HG02852 (cell line): Measurements from ENCODE around the gene BSG.

Source experiments
- ATAC-seq: cut with Tn5 transposase; IDR thresholded peaks from one replicate; pipeline ENCODE4 v1.9.1; 2021; ENCODE audit warnings: mild to moderate bottlenecking, moderate library complexity; ENCODE audit not compliant: unreplicated experiment

BSG gene

DNA sequence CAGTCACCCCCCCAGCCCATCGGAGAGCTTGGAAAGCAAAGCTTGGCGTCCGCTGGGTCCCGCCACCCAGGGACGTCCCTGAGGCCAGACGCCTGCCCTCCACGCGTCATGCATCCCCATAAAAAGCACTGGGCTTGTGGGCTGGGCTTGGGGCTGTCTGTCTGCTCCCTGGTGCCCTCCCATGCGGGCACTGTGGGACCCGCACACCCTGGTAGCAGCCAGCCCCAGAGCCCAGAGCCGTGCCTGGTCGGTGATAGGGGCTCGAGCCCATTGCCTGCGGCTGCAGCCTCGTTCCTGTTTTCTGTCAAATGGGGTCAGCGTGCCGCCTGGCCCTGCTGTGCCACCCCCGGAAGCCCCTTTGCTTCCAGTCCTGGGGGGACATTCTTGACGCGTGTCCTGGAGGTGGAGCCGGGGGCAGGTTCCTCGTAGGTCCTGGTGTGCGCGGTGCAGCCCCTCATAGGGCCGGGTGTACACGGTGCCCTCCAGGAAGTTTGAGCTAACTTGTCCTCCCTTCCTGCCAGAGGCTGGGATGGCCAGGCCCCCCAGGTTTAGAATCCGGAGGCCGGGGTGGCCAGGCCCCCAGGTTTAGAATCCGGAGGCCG, 32.9 kb upstream of the BSG start:
- no peak for ATAC-seq

DNA sequence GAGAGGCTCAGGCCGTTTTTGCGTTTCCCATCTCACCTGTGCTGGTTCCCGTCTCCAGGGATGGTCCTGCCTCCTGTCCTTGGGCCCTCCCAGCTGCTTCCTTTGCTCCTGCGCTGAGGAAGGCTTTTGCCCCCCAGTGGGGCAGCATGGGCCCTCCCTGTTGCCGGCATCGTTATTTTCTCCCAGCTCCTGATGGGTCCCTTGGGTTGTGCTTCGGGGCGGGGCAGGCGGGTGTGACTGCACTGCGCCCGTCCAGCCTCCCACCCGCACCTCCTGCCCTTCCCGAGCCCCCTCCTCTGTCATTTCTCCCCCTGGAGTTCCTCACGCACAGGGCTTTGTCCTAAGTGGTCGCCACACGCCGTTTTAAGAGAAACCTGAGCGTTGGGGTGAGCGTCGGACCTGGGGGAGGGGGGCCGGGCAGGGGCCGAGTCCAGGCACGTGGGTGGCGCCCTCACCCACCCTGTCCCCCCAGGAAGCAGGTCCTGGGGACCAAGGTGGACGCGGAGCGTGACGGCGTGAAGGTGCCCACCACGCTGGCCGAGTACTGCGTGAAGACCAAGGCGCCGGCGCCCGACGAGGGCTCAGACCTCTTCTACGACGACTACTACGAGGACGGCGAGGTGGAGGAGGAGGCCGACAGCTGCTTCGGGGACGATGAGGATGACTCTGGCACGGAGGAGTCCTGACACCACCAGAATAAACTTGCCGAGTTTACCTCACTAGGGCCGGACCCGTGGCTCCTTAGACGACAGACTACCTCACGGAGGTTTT, 31.3 kb upstream of the BSG start:
- no peak for ATAC-seq

DNA sequence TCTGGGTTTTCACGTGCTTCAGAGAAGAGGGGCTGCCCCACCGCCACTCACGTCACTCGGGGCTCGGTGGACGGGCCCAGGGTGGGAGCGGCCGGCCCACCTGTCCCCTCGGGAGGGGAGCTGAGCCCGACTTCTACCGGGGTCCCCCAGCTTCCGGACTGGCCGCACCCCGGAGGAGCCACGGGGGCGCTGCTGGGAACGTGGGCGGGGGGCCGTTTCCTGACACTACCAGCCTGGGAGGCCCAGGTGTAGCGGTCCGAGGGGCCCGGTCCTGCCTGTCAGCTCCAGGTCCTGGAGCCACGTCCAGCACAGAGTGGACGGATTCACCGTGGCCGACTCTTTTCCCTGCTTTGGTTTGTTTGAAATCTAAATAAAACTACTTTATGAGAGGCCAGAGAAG, 30.7 kb upstream of the BSG start:
- ATAC-seq: no peak

DNA sequence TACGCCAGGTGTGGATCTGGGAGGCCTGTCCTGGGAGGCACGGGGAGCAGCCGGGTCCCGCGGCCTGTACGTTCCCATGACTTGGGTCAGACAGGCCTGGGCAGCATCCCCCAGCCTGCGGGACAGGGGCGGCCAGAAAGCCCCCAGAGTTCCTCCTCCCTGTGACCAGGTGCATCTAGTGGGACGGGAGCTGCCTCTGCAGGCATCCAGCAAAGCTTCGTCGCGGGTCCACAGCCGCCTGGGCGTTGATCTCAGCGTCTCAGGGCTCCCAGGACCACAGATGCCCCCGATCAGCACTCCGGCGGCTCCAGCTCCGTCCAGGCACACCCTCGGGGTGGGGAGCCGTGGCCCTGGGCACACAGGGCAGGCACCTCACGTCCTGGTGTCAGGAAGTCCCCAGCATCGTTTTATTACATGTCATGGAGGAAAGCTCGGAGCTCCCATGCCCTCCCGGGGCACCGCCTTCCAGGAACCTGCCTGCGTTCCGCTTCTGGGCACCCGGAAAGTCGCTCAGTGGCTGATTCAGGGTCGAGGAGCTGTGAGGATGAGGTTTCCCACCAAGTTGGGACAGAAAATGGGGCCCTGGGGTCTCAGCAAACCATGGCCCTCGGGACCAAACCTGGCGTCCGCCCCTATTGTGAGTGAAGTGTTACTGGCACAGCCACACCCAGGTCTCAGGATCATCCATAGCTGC, 30.1 kb upstream of the BSG start:
- ATAC-seq: no peak

DNA sequence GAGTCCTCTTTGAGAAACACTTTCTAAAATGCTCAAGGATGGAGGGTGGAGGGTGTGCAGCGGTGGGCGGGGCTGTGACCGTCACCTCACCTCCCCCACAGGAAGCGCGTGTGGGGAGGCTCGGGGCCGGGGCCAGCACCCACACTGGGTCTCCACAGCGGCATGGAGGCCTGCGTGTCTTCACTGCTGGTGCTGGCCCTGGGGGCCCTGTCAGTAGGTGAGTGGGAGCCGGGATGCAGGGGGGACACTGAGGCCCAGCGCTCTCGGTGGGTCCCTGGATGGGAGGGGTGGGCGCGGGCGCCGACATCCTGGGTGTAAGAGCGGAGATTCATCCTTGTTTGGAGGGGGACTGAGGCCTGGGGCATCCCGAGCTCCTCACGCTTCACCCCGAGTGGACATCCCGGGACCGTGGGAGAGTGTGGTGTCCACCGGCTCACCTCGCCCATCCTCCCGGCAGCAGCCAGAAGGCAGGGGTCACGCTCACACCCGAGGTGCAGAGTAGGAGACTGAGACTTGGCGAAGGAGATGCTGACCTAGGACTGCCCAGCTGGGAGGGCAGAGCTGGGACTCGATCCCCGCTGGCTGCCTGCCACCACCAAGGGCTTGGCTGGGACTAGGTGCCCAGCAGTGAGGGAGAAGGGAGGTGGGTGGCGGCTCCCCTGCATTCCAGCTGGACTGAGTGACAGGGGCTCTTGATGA, 28.3 kb upstream of the BSG start, which contains the start of gene GZMM:
GZMM (plus strand) TSS at position 144 of the 699 bp plus-strand sequence; CDS start at position 163, 19 bp downstream.
- ATAC-seq: no peak

DNA sequence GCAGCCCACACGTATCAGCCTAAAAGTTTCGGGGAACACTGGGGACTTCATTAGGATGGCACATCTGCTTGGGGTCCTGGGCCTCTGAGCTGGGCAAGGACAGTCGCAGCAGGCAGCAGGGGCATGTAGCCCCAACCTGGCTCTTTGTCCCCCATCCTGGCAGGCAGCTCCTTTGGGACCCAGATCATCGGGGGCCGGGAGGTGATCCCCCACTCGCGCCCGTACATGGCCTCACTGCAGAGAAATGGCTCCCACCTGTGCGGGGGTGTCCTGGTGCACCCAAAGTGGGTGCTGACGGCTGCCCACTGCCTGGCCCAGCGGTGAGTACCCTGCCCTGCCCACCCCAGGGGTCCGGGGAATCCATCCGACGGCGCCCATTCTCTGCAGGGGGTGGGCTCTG, 25.3 kb upstream of the BSG start:
- ATAC-seq: no peak

DNA sequence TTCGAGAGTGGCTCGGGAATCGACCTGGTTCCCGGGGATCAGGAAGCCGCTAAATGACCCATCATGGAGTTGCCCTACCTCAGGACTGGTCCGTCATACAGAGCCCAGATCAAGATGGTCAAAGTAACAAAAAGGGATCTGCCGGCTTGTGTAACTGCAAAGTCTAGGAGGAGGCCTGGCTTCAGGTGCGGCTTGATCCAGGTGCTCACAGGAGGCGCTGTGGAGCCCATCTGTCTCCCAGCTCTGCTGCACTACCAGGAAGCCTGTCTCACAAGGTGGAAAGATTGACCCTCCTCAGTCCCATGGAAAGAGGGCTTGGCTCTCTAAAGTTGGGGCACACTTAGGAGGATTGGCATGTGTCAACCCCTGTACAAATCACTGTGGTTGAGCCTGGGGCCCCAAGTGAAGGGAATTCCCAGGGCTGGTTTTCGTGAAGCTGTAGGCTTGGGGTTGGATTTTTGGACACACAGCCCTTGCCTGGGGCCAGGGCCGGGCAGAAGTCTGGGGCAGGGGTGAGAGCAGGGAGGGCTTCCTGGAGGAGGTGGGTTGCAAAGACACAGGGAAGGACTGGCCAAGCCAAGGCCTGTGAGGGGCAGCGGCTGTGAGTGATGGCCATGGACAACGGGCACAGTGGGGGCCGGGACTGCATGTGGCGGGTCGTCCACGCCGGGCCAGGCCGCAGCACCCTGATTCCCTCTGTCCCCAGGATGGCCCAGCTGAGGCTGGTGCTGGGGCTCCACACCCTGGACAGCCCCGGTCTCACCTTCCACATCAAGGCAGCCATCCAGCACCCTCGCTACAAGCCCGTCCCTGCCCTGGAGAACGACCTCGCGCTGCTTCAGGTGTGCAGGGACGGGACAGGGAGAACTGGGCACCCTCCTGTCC, 24.3 kb upstream of the BSG start:
- no peak for ATAC-seq

DNA sequence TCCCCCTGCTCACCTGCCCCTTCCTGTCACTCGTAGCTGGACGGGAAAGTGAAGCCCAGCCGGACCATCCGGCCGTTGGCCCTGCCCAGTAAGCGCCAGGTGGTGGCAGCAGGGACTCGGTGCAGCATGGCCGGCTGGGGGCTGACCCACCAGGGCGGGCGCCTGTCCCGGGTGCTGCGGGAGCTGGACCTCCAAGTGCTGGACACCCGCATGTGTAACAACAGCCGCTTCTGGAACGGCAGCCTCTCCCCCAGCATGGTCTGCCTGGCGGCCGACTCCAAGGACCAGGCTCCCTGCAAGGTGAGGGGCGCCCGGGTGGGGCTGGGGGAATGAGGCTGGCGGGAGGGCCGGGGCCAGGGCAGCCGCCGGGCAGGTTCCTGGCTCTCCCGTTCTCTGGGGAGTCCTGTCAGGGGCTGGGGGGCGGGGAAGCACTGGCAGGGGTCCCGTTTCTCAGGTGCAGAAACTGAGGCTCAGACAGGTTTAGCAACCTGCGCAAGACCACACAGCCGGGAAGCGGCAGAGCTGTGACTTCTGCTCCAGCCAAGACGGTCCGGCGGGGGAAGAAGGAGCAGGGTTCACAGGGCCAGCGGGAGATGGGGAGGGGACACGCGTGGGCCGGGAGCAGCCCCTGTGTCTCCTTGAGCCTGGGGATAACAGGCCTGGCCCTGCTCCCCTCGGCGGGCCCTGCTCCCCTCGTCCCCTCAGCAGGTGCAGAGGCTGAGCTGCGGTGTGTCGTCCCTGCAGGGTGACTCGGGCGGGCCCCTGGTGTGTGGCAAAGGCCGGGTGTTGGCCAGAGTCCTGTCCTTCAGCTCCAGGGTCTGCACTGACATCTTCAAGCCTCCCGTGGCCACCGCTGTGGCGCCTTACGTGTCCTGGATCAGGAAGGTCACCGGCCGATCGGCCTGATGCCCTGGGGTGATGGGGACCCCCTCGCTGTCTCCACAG, 23.2 kb upstream of the BSG start:
- ATAC-seq: no peak

DNA sequence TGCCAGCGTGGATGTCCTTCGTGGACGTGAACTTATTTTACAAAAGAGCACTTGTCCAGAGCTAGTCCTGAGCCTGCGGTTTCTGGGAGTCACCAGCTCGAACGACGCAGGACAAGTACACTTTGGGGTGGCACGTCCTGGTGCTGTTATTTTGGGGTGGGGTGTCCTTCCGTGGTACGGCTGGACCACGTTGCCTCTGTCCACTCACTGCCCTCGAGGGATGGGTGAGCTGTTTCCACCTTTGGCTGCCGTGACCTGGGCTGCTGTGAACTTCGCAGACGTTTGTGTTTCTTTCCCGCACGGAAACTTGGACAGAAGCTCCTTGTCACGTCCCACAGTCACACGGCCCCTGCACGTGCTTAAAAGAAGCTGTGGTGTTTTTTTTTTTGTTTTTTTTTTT, 17.6 kb upstream of the BSG start:
- no peak for ATAC-seq

DNA sequence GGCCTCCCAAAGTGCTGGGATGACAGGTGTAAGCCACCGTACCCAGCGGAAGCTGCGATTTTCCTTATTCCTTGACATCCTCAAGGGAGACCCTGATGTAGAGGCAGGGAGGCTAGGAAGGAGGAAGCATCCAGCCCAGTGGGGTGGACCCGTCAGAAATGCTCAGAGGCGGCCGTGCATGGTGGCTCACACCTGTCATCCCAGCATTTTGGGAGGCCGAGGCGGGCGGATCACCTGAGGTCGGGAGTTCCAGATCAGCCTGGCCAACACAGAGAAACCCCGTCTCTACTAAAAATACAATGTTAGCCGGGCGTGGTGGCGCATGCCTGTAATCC, 17.0 kb upstream of the BSG start:
- no peak for ATAC-seq

DNA sequence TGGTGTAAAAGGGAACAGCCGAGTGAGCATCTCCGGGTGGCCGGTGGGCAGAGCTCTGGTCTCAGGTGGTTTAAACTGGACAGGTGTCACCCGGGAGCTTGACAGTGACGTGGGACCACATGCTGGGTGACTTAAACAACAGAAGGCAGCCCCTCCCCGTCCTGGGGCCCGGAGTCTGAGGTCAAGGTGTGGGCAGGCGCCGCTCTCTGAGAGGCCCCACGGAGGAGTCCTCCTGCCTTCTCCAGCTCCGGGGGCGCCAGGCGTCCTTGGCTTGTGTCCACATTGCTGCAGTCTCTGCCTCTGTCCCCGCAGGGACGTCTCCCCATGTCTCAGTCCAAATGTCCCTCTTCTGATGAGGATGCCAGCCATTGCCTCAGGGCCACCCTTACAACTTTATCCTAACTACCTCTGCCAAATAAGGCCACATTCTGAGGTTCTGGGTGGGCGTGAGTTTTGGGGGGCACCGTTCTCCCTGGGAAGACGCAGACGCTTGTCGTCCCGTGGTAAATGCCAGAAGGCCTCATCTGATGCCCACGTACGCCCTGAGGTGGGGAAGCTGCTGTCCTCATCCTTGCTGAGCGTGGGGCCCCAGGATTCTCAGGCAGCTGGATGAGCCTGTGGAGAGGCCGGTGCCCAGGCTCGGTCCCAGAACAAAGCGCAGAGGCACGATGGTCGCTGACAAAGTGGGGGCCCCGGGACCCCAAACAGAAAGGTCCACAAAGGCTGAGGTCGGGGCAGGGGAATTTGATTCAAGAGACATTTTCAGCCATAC, 15.6 kb upstream of the BSG start:
- ATAC-seq: no peak

DNA sequence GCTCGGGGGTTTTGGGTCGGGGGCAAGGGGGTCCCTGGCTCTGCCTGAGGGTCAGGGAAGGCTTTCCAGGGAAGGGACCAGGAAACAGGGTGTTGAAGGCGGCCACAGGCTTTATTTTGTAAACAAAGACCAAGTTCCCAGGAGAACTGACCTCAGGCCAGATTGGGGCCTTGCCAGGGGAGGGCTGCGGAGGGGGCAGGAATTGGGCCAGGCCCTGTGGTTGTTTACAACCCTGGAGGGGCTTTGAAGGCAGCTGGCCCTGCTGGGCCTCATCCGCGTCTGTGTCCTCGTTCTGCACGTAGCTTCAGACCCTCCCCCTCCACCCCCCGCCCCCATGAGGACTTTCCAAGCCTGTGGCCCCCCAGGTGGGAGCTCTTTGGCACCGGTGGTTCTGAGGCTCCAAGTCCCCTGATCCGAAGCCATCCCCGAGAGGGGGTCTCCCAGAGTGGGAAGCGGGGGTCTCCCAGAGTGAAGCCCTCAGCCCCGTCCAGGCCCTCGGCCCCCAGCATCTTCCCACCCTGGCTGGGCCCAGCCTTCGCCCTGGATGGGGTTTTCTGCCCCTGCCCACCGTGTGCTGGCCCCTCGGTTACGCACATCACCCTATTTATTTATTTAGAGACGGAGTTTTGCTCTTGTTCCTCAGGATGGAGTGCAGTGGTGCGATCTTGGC, 13.5 kb upstream of the BSG start:
- no peak for ATAC-seq

DNA sequence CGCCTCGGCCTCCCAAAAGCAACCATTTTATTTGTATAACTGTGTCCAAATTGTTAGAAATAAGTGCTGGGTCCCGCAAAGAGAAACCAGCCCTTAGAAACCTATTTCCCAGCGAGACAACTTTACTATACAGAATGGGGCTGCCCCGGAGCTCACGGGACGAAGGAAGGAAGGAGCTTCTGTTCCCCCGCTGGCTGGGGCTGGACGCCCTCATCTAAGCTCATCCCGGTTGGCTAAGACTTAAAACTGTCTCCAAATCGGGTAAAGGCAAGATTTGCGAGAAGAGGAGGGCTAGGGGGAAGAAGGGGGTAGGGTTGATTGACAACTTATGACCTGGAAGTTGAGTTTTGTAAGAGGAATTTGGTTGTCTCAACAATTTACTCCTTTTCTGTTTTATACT, 12.3 kb upstream of the BSG start:
- ATAC-seq: no peak

DNA sequence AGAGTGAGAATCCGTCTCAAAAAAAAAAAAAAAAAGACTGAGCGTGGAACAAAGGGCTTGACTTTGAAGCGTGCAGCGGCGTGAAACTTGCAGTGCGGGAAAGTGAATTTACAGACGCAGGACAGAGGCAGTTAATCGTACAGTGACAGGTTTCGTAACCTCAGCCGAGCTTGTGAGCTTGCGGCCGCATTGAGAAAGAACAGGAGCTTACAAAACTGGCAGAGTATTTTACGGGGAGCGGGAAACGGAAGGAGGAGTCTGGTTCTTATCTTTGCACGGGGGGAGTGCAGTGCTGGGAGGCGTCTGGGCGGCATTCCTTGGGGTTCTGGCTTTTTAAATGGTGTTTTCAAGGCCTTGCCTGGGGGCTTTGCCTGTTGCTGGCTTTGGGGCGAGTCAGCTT, 6.0 kb upstream of the BSG start:
- ATAC-seq: no peak

DNA sequence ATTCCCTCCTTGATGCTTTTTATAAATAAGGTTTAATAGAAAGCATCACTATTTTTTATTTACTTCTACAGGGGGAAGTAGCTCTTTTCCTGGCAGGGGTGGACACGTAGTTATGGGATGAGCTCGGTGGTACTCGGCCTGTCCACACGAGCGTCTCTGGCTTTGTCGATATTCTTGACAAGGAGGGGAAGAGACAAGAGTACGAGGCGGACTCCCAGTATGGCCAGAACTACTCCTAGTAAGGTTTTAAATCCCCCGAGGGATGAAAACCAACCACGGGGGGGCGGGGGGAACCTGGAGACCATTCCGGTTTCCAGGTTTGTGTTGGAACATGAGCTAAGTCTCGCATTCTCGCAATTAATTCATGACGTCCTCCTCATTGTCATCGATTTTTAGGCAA, 5.6 kb upstream of the BSG start:
- ATAC-seq: no peak

DNA sequence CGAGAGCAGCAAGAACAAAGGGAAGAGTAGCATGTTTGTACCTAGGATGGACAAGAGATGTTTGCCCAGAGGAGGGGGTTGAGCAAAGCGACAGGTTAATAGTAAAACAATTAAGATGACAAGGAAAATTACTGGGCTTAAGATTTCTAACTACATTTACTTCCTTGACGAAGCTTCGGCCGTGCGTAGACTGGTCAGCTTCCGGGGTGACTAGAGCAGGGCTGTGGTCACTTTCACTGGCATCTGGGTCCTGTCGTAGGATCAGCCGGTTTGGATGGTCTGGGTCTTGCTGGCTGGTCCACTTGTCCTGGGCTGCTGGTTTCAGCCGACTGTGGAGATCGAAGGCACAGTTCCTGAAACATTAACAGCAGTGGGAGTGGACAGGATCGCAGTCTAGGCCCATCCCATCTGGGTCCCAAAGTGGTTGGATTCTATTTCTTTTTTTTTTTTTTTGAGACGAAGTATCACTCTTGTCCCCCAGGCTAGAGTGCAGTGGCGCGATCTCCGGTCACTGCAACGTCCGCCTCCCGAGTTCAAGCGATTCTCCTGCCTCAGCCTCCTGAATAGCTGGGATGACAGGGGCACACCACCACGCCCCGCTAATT, 5.0 kb upstream of the BSG start:
- ATAC-seq: no peak

DNA sequence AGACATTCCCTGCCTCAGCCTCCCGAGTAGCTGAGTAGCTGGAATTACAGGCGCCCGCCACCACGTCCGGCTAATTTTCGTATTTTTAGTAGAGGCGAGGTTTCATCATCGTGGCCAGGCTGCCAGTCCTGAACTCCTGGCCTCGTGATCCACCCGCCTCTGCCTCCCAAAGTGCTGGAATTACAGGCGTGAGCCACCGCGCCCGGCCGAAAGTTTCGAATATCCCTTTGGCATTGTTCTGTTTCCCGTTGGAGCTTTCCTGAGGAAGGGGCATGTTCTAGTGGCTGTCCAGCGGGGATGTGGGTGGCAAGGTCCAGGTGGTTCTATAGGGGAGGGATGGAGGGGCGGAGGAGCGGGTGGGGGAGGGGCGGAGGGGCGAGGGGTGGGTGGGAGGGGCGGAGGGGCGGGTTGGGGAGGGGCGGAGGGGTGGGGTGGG, 2.1 kb upstream of the BSG start:
- no peak for ATAC-seq
